GM21737 (cell line): ENCODE data around the gene IL10RB.
"Not testable (repeated sequence)": the region's sequence is repeated elsewhere in the genome, so short reads cannot be mapped to it uniquely, and the experiment has no call there.

Experiments used
- ATAC-seq: cut with Tn5 transposase; IDR thresholded peaks from one replicate; pipeline ENCODE4 v1.9.1; 2021; ENCODE audit warnings: mild to moderate bottlenecking, moderate library complexity; ENCODE audit not compliant: unreplicated experiment

The IL10RB gene

DNA sequence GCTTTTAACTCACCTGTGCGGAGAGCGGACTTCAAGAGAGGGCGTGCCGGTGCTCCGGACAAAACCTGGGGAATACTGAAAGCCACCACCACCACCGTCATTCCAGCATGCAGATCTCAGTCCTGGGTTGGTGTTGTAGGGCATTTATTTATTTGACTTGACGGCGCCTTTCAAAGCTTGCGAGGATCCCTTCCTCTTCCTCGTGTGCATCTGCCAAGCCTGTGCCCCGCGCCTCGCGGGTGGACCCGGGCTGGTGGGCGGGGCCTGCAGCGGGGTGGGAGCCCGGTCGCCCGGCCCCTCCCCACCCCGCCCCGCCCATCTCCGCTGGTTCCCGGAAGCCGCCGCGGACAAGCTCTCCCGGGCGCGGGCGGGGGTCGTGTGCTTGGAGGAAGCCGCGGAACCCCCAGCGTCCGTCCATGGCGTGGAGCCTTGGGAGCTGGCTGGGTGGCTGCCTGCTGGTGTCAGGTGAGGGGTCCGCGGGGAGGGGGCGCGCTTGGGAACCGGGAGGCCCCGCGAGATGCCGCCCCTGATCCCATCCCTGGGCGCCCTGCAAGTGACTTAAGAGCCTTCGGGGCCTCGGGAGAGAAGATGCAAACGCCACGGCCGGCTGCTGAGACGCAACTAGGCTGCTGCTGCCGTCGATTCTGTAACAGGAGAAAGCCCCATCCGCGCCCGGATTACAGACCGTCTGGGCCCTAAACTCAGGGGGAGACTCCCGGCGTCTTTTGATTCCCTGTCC lies at the start of gene IL10RB:
TSS of gene IL10RB (plus strand) at position 318 of the 739 bp plus-strand sequence. CDS start at position 417, 99 bp downstream.
- peak; percentile 41 for ATAC-seq

DNA sequence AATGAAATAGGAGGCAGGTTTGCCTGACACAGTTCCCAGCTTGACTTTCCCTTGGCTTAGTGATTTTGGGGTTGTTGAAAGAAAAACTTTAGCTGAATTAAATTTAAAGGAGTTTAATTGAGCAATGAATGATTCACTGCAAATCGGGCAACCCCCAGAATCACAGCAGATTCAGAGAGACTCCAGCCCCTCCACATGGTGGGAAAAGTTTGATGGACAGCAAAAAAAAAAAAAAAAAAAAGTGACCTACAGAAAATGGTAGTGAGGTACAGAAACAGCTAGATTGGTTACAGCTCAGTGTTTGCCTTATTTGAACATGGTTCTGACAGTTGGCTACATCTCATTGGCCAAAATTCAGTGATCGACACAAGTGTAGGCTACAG lies 49.0 kb upstream of the IL10RB start:
- ATAC-seq = no peak

DNA sequence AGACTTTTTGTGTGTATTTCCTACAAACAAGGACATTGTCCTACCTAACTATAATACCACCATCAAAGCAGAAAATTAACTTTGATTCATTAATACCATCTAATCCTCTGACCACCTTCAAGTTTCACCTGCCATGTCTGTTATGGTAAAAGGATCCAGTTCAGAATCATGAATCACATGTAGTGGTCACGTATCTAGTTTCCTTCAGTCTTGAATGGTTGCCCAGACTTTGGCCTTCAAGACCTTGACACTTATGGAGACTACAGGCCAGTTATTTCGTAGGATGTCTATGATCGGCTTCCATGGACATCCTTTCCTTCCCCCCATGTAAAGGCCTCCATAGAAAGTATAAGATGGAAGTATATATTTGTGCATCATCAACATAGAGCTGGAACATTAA lies 46.9 kb upstream of the IL10RB start:
- no peak for ATAC-seq

DNA sequence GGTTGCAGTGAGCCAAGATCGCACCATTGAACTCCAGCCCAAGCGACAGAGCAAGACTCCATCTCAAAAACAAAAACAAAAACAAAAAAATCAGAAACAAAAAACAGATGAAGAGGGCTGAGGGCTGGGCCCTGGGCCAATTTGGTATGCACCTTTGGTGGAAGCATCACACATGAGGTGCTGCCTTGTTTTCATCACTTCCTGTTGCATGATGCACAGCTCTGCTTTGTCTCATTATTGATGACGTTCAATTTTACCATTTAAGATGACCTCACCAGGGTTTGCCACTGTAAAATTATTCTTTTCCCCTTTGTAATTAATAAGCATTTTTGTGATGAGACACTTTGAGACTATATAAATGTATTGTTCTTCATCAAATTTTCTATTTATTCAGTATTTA lies 46.2 kb upstream of the IL10RB start:
- ATAC-seq = no peak

DNA sequence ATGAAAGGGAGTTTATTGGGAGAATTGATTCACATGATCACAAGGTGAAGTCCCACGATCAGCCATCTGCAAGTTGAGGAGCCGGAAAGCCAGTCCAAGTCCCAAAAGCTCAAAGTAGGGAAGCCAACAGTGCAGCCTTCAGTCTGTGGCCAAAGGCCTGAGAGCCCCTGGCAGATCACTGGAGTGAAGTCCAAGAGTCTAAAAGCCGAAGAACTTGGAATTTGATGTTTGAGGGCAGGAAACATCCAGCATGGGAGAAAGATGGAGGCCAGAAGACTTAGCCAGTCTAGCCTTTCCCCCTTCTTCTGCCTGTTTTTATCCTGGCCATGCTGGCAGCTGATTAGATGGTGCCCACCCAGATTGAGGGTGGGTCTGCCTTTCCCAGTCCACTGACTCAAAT lies 40.8 kb upstream of the IL10RB start:
- not testable (repeated sequence) for ATAC-seq

DNA sequence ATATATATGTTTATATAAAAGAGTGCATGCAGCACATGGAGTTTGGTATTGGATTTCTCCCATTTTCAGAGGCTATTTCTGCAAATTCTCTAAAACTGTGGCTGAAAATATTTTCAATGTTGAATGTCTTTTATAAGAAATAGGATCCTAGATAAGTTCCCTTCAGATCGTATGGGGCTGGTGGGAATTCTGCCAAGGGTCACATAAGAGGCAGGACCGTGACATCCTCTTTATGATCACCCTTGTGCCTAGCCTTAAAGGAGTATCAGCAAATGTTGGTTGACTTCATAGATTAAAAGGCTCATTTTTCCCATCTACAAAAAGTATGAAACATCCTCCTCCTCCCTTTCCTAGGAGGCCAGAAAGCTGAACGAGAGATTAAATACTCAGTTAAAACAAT lies 37.7 kb upstream of the IL10RB start:
- ATAC-seq = no peak

DNA sequence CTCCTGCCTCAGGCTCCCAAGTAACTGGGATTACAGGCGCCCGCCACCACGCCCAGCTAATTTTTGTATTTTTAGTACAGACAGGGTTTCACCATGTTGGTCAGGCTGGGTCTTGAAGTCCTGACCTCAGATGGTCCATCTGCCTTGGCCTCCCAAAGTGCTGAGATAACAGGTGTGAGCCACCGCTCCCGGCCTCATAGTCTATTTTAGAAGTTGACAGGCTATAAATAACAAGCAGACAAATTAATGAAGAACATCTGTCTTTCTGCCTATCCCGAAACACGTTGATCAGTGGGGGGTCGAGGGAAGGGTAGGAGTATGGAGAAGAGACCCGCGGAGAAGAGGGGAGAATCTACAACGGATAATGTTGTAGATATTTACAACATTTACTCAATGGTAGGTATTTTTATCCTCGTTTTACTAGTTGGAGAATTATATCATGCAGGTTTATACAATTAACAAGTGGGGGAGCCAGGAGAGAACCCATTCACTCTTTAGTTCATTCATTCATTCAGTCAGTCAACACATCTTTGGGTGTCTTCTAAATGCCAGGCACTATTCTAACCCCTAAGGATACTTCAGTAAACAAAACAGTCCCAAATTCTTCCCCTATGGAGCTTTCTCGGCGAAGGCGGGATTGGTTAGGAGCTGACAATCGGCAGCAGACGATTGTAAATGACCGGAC lies 36.9 kb upstream of the IL10RB start:
- no peak for ATAC-seq

DNA sequence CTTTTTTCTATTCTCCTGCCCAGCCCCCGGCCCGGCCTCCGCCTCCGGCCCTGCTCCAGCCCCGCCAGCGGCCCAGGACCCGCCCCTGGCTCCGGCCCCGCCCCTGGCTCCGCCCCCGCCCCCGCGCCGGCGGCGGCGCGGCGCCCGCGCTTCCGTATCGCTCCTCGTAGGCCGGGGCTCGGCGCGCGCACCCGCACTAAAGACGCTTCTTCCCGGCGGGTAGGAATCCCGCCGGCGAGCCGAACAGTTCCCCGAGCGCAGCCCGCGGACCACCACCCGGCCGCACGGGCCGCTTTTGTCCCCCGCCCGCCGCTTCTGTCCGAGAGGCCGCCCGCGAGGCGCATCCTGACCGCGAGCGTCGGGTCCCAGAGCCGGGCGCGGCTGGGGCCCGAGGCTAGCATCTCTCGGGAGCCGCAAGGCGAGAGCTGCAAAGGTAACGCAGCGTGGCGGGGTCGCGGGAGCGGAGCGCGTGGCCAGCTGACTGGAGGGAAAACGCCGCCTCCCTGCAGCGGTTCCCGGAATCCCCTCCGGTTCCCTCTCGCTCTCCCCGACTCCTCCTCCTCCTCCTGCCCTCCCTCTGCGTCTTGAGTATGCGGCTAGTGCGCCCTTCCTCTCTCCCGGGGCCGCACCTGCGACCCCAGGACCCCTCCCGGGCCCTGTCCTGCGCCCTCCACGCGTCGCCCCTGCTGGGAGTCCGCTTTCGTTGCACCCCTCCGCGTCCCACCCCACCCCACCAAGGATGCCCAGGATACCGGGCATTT lies 36.2 kb upstream of the IL10RB start, which contains the start of gene IFNAR2:
TSS of gene IFNAR2 (plus strand) at position 155 of the 761 bp plus-strand sequence. CDS start 11,985 bp downstream, outside the sequence.
- peak; percentile 74 for ATAC-seq

DNA sequence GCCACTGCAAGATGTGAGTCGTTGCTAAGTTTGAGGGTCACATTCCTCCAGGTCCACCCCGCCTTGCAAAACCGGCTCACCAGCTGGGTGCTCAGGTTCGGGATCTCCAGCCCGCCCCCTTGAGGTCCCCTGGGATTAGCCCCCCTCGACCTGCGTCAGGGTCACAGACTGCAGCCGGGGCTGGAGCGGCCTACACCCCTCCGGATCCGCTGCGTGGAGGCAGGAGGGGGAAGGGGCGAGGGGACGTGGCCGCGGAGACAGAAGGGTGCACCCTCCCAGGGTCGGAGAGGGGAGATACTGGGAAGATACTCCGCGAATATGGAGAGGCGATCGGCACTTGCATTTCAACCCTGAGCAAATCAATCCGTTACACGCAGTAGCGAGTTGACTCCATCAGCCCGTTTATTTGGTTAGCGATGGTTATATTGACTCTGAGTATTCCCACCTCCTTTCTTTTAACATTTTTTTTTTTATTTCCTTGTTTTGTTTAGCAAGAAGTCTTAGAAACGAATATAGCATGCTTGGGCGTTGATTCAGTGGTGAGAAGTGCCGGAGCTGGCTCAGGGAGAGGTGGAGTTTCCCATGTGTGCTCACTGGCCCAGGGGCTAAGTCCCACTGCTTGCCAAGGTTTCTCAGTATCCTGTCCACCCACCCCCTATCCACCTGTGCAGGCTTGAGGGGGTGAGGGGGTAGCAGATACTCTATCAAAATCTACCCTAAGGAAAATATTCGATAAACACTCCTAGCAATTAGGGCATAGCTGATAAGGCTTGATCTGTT lies 35.4 kb upstream of the IL10RB start:
- ATAC-seq = peak; percentile 25

DNA sequence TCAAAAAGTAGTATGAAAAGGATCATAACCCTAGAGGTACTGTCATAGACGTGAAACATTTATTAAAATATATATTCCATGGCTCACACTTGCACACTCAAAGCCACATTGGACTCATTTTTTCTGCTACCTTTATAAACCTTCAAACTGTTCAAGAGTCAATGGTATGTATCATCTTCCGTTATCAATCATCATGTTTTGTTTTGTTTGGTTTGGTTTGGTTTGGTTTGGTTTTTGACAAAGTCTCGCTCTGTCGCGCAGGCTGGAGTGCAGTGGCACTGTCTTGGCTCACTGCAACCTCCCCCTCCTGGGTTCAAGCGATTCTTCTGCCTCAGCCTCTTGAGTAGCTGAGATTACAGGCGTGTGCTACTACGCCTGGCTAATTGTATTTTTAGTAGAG lies 34.6 kb upstream of the IL10RB start:
- no peak for ATAC-seq

DNA sequence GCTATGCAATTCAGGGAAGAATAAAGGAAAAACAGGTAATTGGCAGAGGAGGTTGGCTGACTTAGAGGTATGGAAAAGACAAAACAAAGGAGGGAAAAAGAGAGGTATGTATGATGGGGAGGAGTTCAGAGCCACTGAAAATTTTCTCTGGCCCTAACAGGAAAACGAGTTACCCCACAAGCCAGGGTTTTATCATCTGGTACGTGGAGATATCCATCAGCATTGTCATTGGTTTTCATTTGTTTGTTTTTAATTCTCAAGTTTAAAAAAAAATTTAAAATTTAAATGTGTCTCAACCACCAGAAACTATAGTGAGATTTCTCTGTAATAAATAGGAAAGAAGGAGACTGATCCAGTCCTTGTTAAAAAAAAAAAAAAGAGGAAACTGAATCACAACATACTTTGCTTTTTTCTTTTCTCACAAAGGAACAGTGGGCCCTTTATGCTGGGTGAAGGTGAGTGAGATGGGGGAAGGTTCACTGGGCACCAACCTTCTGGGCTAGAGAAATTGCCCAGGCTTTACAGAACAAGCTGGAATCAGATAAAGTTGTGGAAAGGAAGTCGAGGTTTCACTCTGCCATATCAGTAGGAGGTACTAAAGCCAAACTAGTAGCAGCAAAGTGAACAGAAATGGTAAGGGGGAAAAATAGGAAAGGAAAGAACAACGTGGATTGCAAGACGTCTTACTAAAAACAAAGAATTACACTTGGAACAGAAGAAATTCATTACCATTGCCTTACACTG lies 33.7 kb upstream of the IL10RB start:
- ATAC-seq = no peak

DNA sequence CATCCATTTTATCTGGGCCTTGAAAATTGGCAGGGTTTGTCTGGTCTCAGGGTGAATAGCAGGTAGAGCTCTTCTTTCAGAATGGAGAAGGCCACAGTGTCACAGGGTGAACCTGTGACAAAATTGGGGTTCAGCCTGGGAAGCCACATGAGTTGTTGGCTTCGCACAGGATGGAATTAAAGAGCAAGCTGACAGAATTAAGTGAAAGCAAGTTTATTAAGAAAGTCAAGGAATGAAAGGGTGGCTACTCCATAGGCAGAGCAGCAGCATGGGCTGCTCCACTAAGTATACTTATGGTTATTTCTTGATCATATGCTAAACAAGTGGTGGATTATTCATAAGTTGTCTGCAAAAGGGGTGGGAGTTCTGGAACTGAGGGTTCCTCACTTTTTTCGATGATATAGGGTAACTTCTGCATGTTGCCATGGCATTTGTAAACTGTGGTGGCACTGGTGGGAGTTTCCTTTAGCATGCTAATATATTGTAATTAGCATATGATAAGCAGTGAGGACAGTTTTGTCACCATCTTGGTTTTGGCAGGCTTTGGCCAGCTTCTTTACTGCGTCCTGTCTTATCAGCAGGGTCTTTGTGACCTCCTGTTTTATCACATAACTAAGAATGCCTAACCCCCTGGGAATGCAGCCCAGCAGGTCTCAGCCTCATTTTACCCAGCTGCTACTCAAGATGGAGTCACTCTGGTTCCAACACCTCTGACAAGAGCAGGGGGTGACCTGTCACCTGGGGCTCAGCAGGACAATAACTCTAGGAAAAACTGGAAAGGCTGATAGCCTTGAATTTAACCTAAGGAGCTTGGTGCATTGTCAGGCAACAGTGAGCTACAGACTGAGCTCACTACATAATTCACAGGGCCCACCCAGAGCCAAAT lies 31.3 kb upstream of the IL10RB start:
- ATAC-seq = no peak

DNA sequence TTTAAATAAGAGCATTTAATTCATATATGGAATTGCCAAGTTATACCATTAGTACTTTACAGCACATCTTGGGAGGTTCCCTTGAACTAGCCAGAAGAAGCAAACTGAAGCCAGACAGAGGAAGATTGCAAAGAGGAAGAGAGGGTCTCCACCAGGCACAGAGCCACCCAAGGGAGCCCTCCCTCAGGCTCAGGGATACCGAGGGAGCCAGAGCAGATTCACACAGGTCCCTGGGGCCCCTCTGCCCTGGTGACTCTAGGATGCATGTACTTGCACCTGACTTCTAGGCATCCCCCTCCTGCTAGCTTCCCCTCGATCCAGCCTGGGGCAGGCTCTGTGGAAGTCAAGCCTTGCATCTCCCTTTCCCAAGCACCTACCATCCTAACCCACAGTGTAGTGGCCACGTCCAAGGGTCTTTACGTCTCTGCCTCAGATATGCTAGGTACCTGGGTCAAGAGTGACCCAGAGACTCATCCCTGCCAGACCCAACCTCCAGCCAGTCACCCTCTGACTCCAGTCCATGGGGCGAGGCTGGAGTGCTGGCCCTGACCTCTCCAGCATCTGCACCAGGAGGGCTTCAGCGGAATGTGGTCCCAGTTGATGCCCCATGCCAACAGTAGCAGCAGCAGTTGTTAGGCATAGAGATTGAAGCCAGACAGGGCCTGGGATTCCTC lies 30.0 kb upstream of the IL10RB start:
- ATAC-seq = no peak

DNA sequence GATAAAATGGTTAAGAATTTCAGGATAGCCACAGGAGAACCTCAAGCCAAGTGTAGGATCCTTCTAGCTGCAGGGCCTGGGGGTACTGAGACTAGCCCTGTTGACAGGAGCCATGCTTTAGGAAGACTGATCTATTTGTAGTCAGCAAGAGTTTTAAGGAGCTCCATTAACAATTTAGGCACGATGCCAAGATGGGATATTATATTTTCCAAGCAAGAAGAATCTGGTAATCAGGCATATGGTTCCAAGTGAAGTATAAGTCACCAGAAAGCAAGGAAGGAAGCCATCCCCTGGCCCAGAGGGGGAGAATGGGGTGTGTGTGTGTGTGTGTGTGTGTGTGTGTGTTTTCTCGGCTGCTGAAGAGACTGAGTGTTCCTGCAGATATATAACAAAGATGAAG lies 29.4 kb upstream of the IL10RB start:
- ATAC-seq = no peak

DNA sequence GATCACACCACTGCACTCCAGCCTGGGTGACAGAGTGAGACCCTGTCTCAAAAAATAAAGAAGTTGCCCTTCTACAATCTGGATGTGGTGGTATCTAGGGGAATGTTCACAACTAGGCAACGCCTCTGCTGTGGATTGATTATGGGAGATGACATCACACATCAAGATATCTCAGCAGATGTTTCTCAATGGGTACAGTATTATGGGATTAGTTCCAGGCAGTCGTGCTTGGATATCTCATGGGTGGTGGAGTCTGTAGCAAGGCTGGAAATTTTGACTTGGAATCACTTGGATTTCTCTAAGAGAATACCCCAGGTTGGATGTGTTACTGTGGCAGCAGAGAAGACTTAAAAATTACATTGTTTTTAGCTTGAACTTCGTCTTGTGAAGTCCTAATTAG lies 28.7 kb upstream of the IL10RB start:
- no peak for ATAC-seq

DNA sequence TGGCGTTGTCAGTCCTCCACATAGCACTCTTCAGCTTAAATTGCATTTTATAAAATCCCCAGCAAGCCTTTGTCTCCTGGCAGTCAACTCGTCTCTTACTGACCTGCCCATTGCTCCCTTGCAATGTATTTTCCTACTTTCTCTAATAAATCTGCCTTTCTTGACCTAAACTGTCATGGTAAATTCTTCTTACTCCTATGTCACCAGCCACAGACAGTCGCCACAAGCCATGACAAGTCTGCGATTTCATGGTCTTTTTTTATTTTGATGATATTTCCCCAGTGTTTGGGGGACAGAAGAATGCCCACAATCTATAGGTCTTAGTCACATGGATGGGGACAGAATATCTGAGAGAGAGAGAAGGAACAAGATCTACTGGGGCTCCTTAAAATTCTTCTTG lies 28.0 kb upstream of the IL10RB start:
- peak; percentile 20 for ATAC-seq

DNA sequence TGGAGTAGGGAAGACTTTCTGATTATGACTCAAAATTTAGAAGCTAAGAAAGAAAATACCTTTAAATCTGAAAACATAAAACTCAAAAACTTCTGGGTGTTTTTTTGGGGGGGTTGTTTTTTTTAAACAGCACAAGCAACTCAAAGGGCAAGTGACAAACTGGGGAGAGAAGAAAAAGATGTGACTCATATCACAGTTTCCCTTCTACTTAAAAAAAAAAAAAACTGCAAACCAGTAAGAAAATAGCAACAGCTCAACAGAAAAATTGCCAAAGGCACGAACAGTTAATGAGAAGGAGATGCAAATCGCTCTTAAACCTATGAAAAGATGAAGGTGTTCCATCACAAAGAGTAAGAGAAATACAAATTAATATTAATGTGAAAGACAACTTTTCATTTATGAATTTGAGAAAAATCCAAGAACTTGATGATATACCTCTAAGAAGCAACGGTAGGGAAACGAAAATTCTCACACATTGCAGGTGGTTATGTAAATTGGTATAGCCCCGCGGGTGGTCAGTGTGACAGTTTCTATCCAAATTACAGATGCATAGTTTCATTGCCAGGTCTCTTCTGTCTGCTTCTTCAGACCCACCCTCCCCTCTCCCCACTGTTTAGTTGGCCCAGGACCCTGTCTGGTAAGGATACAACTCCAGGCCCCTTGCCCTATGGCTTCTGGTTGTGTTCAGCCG lies 27.5 kb upstream of the IL10RB start:
- peak; percentile 63 for ATAC-seq

DNA sequence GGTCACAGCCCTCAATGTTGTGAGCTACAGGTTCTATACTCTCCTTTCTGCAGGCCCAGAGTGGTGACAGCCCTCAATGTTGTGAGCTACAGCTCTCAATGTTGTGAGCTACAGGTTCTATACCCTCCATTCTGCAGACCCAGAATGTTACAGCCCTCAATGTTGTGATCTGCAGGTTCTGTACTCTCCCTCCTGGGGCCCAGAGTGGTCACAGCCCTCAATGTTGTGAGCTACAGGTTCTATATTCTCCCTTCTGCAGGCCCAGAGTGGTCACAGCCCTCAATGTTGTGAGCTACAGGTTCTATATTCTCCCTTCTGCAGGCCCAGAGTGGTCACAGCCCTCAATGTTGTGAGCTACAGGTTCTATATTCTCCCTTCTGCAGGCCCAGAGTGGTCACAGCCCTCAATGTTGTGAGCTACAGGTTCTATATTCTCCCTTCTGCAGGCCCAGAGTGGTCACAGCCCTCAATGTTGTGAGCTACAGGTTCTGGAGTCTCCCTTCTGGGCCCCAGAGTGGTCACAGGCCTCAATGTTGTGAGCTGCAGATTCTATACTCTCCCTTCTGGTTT lies 26.5 kb upstream of the IL10RB start:
- not testable (repeated sequence) for ATAC-seq
